Natural killer cell (primary cell): ENCODE results near the gene ATP1B4. TPM values are rescaled to one million over a fixed set of nuclear protein-coding genes. Genes with fewer than 3 reads are reported as not detected.
A peak's percentile ranks its signal among the peaks of the same experiment; 100 is the strongest.

ENCODE experiments used
- ATAC-seq, 3 donors: fragments of 150-1000 bp in 2 of 3; fragments of 200-7000 bp in 1 of 3; cut with Tn5 transposase; 1 replicate in 1 of 3; 2 replicates in 2 of 3; pipeline ENCODE4 v1.10.0; 2021; ENCODE audit warnings: mild to moderate bottlenecking in 2 of 3, moderate library complexity in 2 of 3
- DNase-seq, 2 donors: peaks; one replicate each; pipeline versions ENCODE4 v3.0.0 to v3.0.0-alpha.2; 2013 to 2021; ENCODE audit warnings: mixed read lengths in 1 of 2
- H3K27ac ChIP-seq: one replicate; pipeline ENCODE4 v1.5.1; 2013; ENCODE audit warnings: mild to moderate bottlenecking, low read length
- H3K27me3 ChIP-seq: one replicate; pipeline ENCODE4 v1.6.1; 2013; ENCODE audit warnings: low read length; ENCODE audit not compliant: control insufficient read depth, insufficient read depth
- H3K36me3 ChIP-seq: one replicate; pipeline ENCODE4 v1.6.1; 2013; ENCODE audit warnings: low read length; ENCODE audit not compliant: control insufficient read depth, insufficient read depth
- H3K4me1 ChIP-seq: one replicate; pipeline ENCODE4 v1.6.1; 2013; ENCODE audit warnings: low read length; ENCODE audit not compliant: control insufficient read depth, insufficient read depth
- H3K4me3 ChIP-seq: one replicate; pipeline ENCODE4 v1.5.1; 2013; ENCODE audit warnings: low read length
- H3K9me3 ChIP-seq: one replicate; pipeline ENCODE4 v1.6.1; 2013; ENCODE audit warnings: low read length; ENCODE audit not compliant: control insufficient read depth, insufficient read depth
- H3K27ac Mint-ChIP-seq, 2 donors: one replicate each; pipeline ENCODE4 v1.8.0; 2022; ENCODE audit warnings: mild to moderate bottlenecking in 2 of 2, mixed read lengths in 2 of 2, moderate library complexity in 1 of 2
- H3K27me3 Mint-ChIP-seq, 2 donors: one replicate each; pipeline ENCODE4 v1.8.0; 2022; ENCODE audit warnings: low read depth in 2 of 2, mixed read lengths in 2 of 2
- H3K36me3 Mint-ChIP-seq: one replicate; pipeline ENCODE4 v1.8.0; 2022; ENCODE audit warnings: mixed read lengths
- H3K4me1 Mint-ChIP-seq, 2 donors: one replicate each; pipeline ENCODE4 v1.8.0; 2022; ENCODE audit warnings: mixed read lengths in 2 of 2
- H3K4me3 Mint-ChIP-seq: one replicate; pipeline ENCODE4 v1.8.0; 2022; ENCODE audit warnings: mild to moderate bottlenecking, moderate library complexity, mixed read lengths
- H3K9me3 Mint-ChIP-seq, 2 donors: one replicate each; pipeline ENCODE4 v1.8.0; 2022; ENCODE audit warnings: mixed read lengths in 2 of 2
- WGBS: methylation state at CpG from one replicate; pipeline ENCODE4 v1.1.7; 2013; ENCODE audit warnings: missing lambda C conversion rate; ENCODE audit not compliant: insufficient coverage; 5-methylcytosine and 5-hydroxymethylcytosine counted together
- intact Hi-C: fragments of 100-400 bp; cut with micrococcal nuclease; formaldehyde crosslinking; loops from one replicate; pipeline ENCODE4 v1.14.2; 2022
- total RNA-seq, 4 donors: library from RNA; stranded (reverse); fragments of 120-200 nt in 1 of 4; gene quantifications; one replicate each; pipeline versions ENCODE4 v1.2.3 to v1.2.4, GENCODE V29; 2013 to 2022
- TF ChIP-seq, protein P1 (sequence below): fragments of 200-600 bp; IDR thresholded peaks from one replicate; pipeline ENCODE4 v1.8.0; 2022; ENCODE audit warnings: antibody characterized with exemption

The ATP1B4 gene
- total RNA-seq, 3 donors from 2014 or later (not counting 1 experiment from before 2014, with no cell fraction given), result not detected

DNA sequence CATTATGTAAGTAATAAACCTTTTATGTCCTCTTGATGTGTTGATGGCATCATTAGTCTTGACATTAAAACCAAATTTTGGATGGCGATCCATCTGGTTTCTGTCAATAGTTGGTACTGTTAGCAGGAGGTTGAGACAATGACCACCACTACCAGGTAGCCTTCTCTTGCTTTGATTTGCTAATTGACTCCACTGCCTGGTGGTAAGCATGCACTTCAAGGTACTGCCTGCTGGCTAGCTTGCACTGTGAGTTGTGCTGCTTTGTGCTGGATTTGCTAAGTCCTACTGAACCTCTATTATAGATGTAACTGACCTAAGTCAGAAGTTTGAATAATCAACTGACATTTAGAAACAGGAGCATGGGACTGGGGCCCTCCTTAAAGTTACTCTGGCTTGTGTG lies 46.3 kb downstream of the ATP1B4 start:
- no peaks in the 10 kb centered on the region for H3K4me1 Mint-ChIP-seq
- TF ChIP-seq, protein P1, sequence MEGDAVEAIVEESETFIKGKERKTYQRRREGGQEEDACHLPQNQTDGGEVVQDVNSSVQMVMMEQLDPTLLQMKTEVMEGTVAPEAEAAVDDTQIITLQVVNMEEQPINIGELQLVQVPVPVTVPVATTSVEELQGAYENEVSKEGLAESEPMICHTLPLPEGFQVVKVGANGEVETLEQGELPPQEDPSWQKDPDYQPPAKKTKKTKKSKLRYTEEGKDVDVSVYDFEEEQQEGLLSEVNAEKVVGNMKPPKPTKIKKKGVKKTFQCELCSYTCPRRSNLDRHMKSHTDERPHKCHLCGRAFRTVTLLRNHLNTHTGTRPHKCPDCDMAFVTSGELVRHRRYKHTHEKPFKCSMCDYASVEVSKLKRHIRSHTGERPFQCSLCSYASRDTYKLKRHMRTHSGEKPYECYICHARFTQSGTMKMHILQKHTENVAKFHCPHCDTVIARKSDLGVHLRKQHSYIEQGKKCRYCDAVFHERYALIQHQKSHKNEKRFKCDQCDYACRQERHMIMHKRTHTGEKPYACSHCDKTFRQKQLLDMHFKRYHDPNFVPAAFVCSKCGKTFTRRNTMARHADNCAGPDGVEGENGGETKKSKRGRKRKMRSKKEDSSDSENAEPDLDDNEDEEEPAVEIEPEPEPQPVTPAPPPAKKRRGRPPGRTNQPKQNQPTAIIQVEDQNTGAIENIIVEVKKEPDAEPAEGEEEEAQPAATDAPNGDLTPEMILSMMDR, result no peak
- H3K36me3 ChIP-seq, result no peaks in the 10 kb centered on the region
- no peaks in the 10 kb centered on the region for H3K9me3 ChIP-seq
- DNase-seq (no peak), ATAC-seq (no peak)
- H3K27ac Mint-ChIP-seq, result no peak overlapping the region
- no peak overlapping the region for H3K4me3 Mint-ChIP-seq
- no peaks in the 10 kb centered on the region for H3K4me1 ChIP-seq
- peaks cover 3 to 35% of the 10 kb centered on the region in 2 donors for H3K27me3 Mint-ChIP-seq
- no peak overlapping the region for H3K27ac ChIP-seq
- intact Hi-C loops, result no loop called here
- no peak overlapping the region for H3K4me3 ChIP-seq
- 100% methylated on average over 1 of the region's 1 CpG for WGBS
- no peaks in the 10 kb centered on the region for H3K27me3 ChIP-seq
- H3K9me3 Mint-ChIP-seq, result no peaks in the 10 kb centered on the region
- H3K36me3 Mint-ChIP-seq, result no peaks in the 10 kb centered on the region

DNA sequence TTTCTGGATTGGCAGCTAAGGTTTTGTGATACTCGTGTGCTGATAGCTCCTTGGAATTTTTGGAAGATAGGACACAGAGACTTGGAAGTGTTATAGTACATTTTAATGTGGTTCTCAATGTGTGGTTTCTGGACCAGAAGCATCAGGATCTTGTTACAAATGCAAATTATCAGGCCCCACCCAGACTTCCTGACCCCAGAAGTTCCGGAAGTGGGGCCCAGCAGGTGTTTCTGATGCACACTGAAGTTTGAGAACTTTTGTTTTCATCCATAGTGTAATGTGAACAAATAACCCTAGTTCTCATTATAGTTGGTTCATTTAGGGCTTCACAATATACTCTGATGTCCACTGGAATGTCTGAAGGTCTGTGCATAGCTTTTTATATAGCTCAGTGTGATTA lies 57.6 kb downstream of the ATP1B4 start:
- no peak overlapping the region for H3K4me3 Mint-ChIP-seq

DNA sequence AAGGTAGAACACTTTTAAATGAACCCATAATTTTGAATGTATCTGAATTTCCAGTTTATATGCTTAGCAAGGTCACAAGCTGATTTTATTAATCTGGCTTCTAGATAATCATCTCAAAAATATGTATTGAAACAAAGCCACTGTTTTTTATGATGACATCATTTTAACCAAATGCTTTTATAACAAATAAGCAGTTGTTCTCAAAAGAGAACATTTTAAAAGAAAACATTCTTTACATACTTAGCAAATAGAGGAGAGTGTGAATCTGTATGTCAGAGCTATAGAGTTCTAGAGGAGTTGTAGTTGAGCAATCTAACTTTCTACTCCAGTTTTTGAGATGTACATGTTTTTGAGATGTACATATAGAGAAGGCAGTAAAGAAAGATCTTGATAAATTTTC lies 64.7 kb downstream of the ATP1B4 start:
- no peak overlapping the region for H3K4me3 Mint-ChIP-seq
- DNase-seq (no peak), ATAC-seq (no peak)
- H3K4me1 ChIP-seq, result no peaks in the 10 kb centered on the region
- no peaks in the 10 kb centered on the region for H3K27me3 Mint-ChIP-seq
- no peak overlapping the region for H3K4me3 ChIP-seq
- no peaks in the 10 kb centered on the region for H3K36me3 Mint-ChIP-seq
- no peaks in the 10 kb centered on the region for H3K36me3 ChIP-seq
- no peaks in the 10 kb centered on the region for H3K27me3 ChIP-seq
- no peaks in the 10 kb centered on the region for H3K4me1 Mint-ChIP-seq
- H3K27ac Mint-ChIP-seq, result peak overlapping the region in 1 of 2 donors; percentile 16
- no peaks in the 10 kb centered on the region for H3K9me3 Mint-ChIP-seq
- no peaks in the 10 kb centered on the region for H3K9me3 ChIP-seq
- intact Hi-C loops, result no loop called here
- TF ChIP-seq, protein P1, result no peak
- H3K27ac ChIP-seq, result no peak overlapping the region

More for the DNA sequence above, 57.6 kb downstream of the ATP1B4 start:
- Mint-ChIP-seq H3K9me3 (no peaks in the 10 kb centered on the region), H3K27me3 (peaks cover 0 to 3% of the 10 kb centered on the region in 2 donors), H3K36me3 (no peaks in the 10 kb centered on the region), H3K27ac (no peak overlapping the region), H3K4me1 (peaks cover 7 to 14% of the 10 kb centered on the region in 2 donors)
- H3K36me3 ChIP-seq, result no peaks in the 10 kb centered on the region
- DNase-seq, result peak in 1 of 2 donors; percentile 40
- no peak overlapping the region for H3K4me3 ChIP-seq
- peaks cover 15% of the 10 kb centered on the region for H3K4me1 ChIP-seq
- TF ChIP-seq, protein P1, result no peak
- ATAC-seq, result no peak
- H3K27ac ChIP-seq, result peak overlapping the region; percentile 50
- no peaks in the 10 kb centered on the region for H3K9me3 ChIP-seq
- 13% methylated on average over 2 of the region's 2 CpGs for WGBS
- intact Hi-C loops, result no loop called here
- H3K27me3 ChIP-seq, result no peaks in the 10 kb centered on the region

DNA sequence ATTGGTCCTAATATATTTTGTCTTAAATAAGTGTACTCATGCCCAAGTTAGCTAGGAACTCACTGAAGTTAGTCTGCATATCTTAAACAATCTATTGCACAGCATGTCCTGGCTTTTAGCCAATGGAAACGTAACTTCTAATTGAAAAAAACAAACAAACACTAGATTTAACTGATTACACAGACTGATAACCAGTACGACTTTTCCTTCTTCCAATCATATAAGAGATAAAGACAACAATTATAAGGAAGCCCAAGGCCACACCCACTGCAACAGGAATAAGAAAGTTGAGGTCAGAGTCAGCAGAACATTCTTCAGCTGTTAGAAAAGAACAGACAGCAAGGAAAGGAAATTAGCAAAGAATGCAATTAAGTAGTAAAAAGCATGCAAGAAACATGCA lies 66.4 kb downstream of the ATP1B4 start:
- no peaks in the 10 kb centered on the region for H3K27me3 ChIP-seq
- Mint-ChIP-seq H3K4me1 (no peaks in the 10 kb centered on the region), H3K36me3 (no peaks in the 10 kb centered on the region), H3K9me3 (no peaks in the 10 kb centered on the region), H3K27ac (no peak overlapping the region), H3K27me3 (no peaks in the 10 kb centered on the region), H3K4me3 (no peak overlapping the region)
- no peak for ATAC-seq
- WGBS, result 83% methylated on average over 1 of the region's 2 CpGs
- TF ChIP-seq, protein P1, result no peak
- H3K27ac ChIP-seq, result no peak overlapping the region
- no peak overlapping the region for H3K4me3 ChIP-seq
- no peaks in the 10 kb centered on the region for H3K36me3 ChIP-seq
- H3K9me3 ChIP-seq, result no peaks in the 10 kb centered on the region
- intact Hi-C loops, result no loop called here
- H3K4me1 ChIP-seq, result no peaks in the 10 kb centered on the region
- DNase-seq, result peak in 1 of 2 donors; percentile 2
